Ectodermal cell (in vitro differentiated cells): ENCODE measurements around the gene ANTXR2.
A peak's percentile ranks its signal among the peaks of the same experiment; 100 is the strongest.

Experiments used
- H3K27ac ChIP-seq: 2 replicates; pipeline ENCODE4 v1.7.0; 2013; ENCODE audit warnings: mild to moderate bottlenecking, low read depth, low read length; ENCODE audit not compliant: insufficient read depth, poor library complexity, severe bottlenecking
- H3K27me3 ChIP-seq: 2 replicates; pipeline ENCODE4 v1.7.0; 2013; ENCODE audit warnings: mild to moderate bottlenecking, low read length; ENCODE audit not compliant: insufficient read depth, control insufficient read depth, poor library complexity, severe bottlenecking
- H3K36me3 ChIP-seq: one replicate; pipeline ENCODE4 v1.7.0; 2013; ENCODE audit warnings: low read length; ENCODE audit not compliant: control insufficient read depth, insufficient read depth
- H3K4me1 ChIP-seq: one replicate; pipeline ENCODE4 v1.7.0; 2013; ENCODE audit warnings: low read length; ENCODE audit not compliant: control insufficient read depth, insufficient read depth
- H3K4me3 ChIP-seq: 2 replicates; pipeline ENCODE4 v1.7.0; 2013; ENCODE audit warnings: low read depth, low read length, control low read depth; ENCODE audit not compliant: insufficient read depth
- H3K9me3 ChIP-seq: 2 replicates; pipeline ENCODE4 v1.7.0; 2013; ENCODE audit warnings: mild to moderate bottlenecking, low read length, moderate library complexity; ENCODE audit not compliant: control insufficient read depth
- WGBS, 2 experiments: methylation state at CpG; one replicate each; pipeline ENCODE4 v1.1.7; 2013; ENCODE audit warnings: missing lambda C conversion rate in 2 of 2; 5-methylcytosine and 5-hydroxymethylcytosine counted together

ANTXR2 gene

GRCh38 chr4:80078346-80079092, 5.5 kb upstream of the ANTXR2 start:
- H3K27me3 ChIP-seq = no peaks in the 10 kb centered on the region
- no peak overlapping the region for H3K27ac ChIP-seq
- no peaks in the 10 kb centered on the region for H3K4me1 ChIP-seq
- no peak overlapping the region for H3K4me3 ChIP-seq
- 92 to 94% methylated on average over 3 of the region's 3 CpGs for WGBS, 2 experiments
- H3K36me3 ChIP-seq = no peaks in the 10 kb centered on the region
- no peaks in the 10 kb centered on the region for H3K9me3 ChIP-seq

GRCh38 chr4:80077639-80078038, 4.6 kb upstream of the ANTXR2 start:
- Histone ChIP-seq H3K4me3 (no peak overlapping the region), H3K9me3 (no peaks in the 10 kb centered on the region), H3K27ac (no peak overlapping the region), H3K36me3 (no peaks in the 10 kb centered on the region), H3K4me1 (no peaks in the 10 kb centered on the region), H3K27me3 (no peaks in the 10 kb centered on the region)
- WGBS, 2 experiments = 92 to 100% methylated on average over 1 to 3 of the region's 5 CpGs

- no peaks in the 10 kb centered on the region for H3K27me3 ChIP-seq
- no peaks in the 10 kb centered on the region for H3K4me1 ChIP-seq
- H3K9me3 ChIP-seq = no peaks in the 10 kb centered on the region
- no peak overlapping the region for H3K27ac ChIP-seq
- H3K36me3 ChIP-seq = no peaks in the 10 kb centered on the region
- no peak overlapping the region for H3K4me3 ChIP-seq
Measured at GRCh38 chr4:80076681-80077080, 3.7 kb upstream of the ANTXR2 start.

- peaks cover 5% of the 10 kb centered on the region for H3K27me3 ChIP-seq
- H3K4me3 ChIP-seq = no peak overlapping the region
- peaks cover 3% of the 10 kb centered on the region for H3K4me1 ChIP-seq
- no peaks in the 10 kb centered on the region for H3K9me3 ChIP-seq
- H3K27ac ChIP-seq = no peak overlapping the region
- no peaks in the 10 kb centered on the region for H3K36me3 ChIP-seq
Measured at GRCh38 chr4:80075995-80076675, 3.1 kb upstream of the ANTXR2 start.

- H3K4me1 ChIP-seq = peaks cover 3% of the 10 kb centered on the region
Measured at GRCh38 chr4:80074651-80075050, 1.6 kb upstream of the ANTXR2 start.

GRCh38 chr4:80074069-80074468, 1.0 kb upstream of the ANTXR2 start:
- H3K9me3 ChIP-seq = no peaks in the 10 kb centered on the region
- no peak overlapping the region for H3K27ac ChIP-seq
- no peak overlapping the region for H3K4me3 ChIP-seq
- H3K27me3 ChIP-seq = peaks cover 12% of the 10 kb centered on the region
- peaks cover 3% of the 10 kb centered on the region for H3K4me1 ChIP-seq
- H3K36me3 ChIP-seq = no peaks in the 10 kb centered on the region

More at GRCh38 chr4:80074651-80075050, 1.6 kb upstream of the ANTXR2 start:
- Histone ChIP-seq H3K27ac (no peak overlapping the region), H3K9me3 (no peaks in the 10 kb centered on the region), H3K27me3 (peaks cover 12% of the 10 kb centered on the region), H3K36me3 (no peaks in the 10 kb centered on the region), H3K4me3 (no peak overlapping the region)

- 76 to 84% methylated on average over 4 of the region's 4 CpGs for WGBS, 2 experiments
- Histone ChIP-seq H3K9me3 (no peaks in the 10 kb centered on the region), H3K4me3 (peak overlapping the region; percentile 78), H3K27ac (no peak overlapping the region), H3K36me3 (no peaks in the 10 kb centered on the region), H3K27me3 (peaks cover 12% of the 10 kb centered on the region), H3K4me1 (peaks cover 3% of the 10 kb centered on the region)
Measured at GRCh38 chr4:80073473-80074008, 512 bp upstream of the ANTXR2 start.

- Histone ChIP-seq H3K4me1 (peaks cover 3% of the 10 kb centered on the region), H3K36me3 (no peaks in the 10 kb centered on the region), H3K27me3 (peaks cover 12% of the 10 kb centered on the region), H3K4me3 (peak overlapping the region; percentile 78), H3K9me3 (no peaks in the 10 kb centered on the region), H3K27ac (peak overlapping the region; percentile 87)
- 0% methylated on average over 37 of the region's 37 CpGs for WGBS, 2 experiments
Measured at GRCh38 chr4:80072228-80072743, 743 bp downstream of the ANTXR2 start.

GRCh38 chr4:80071604-80072227, 1.3 kb downstream of the ANTXR2 start:
- 7 to 10% methylated on average over 15 of the region's 15 CpGs for WGBS, 2 experiments
- Histone ChIP-seq H3K27me3 (peaks cover 12% of the 10 kb centered on the region), H3K9me3 (no peaks in the 10 kb centered on the region), H3K36me3 (no peaks in the 10 kb centered on the region), H3K4me3 (peak overlapping the region; percentile 78), H3K4me1 (peaks cover 3% of the 10 kb centered on the region), H3K27ac (peak overlapping the region; percentile 87)
